GM12878 (cell line): ENCODE results near the gene ARHGEF1. TPM values are rescaled to one million over a fixed set of nuclear protein-coding genes. Genes with fewer than 3 reads are reported as not detected.

Source experiments
- ATAC-seq: fragments of 200-7000 bp; cut with Tn5 transposase; 3 replicates; pipeline ENCODE4 v1.9.1; 2020; ENCODE audit warnings: mild to moderate bottlenecking, moderate library complexity
- BruUV-seq: library from RNA; stranded (reverse); fragments of 400-500 nt; replicated peaks from 2 replicates; lab custom pipeline; 2021; lab: Mats Ljungman, UMichigan
- CTCF ChIA-PET: fragments of 300-600 bp; sonication (Branson Sonifier 250); formaldehyde crosslinking; extraction: SDS; loops from one replicate; lab custom pipeline; 2021; ENCODE audit warnings: inconsistent platforms; lab: Yijun Ruan, JAX
- POLR2A ChIA-PET: fragments of 350-600 bp; formaldehyde crosslinking; extraction: SDS; loops from one replicate; lab custom pipeline; 2021; ENCODE audit warnings: inconsistent platforms; lab: Charles Lee
- RAD21 ChIA-PET: fragments of 300-600 bp; sonication (Branson Sonifier 250); formaldehyde crosslinking; loops from one replicate; lab custom pipeline; 2023; ENCODE audit warnings: antibody characterized with exemption; ENCODE audit not compliant: unreplicated experiment; lab: Charles Lee
- SMC1A ChIA-PET: fragments of 300-600 bp; sonication (Branson Sonifier 250); formaldehyde crosslinking; loops from one replicate; lab custom pipeline; 2023; ENCODE audit not compliant: unreplicated experiment, uncharacterized antibody; lab: Charles Lee
- DNase-seq: peaks from one replicate; pipeline ENCODE4 v3.0.0-alpha.2; 2011; ENCODE audit warnings: low read depth, low spot score
- FAIRE-seq: peaks from 3 replicates; lab custom pipeline; 2011; peaks lifted over from hg19 to GRCh38; lab: Jason Lieb, UNC
- H2AFZ ChIP-seq: 2 replicates; pipeline ENCODE4 v1.6.0; 2011; ENCODE audit warnings: low read depth, low read length, control low read depth; ENCODE audit not compliant: control insufficient read depth
- H3K27ac ChIP-seq: 2 replicates; pipeline ENCODE4 v1.5.1; 2011; ENCODE audit warnings: control low read depth; ENCODE audit not compliant: control insufficient read depth, insufficient read depth
- H3K27me3 ChIP-seq, 2 experiments: replicated peaks in 1 of 2; 2 replicates each; pipeline versions ENCODE4 v1.6.0 to v1.6.1; 2011; ENCODE audit warnings: low read length in 1 of 2; ENCODE audit not compliant: control insufficient read depth in 2 of 2, insufficient read depth in 2 of 2
- H3K36me3 ChIP-seq, 2 experiments: 2 replicates each; pipeline ENCODE4 v1.5.1; 2011; ENCODE audit warnings: low read length in 1 of 2; ENCODE audit not compliant: control insufficient read depth in 2 of 2, insufficient read depth in 2 of 2
- H3K4me1 ChIP-seq: 2 replicates; pipeline ENCODE4 v1.6.1; 2011; ENCODE audit warnings: mild to moderate bottlenecking, low read length, moderate library complexity, mixed read lengths; ENCODE audit not compliant: control insufficient read depth, insufficient read depth
- H3K4me2 ChIP-seq: 2 replicates; pipeline ENCODE4 v1.6.0; 2011; ENCODE audit warnings: control low read depth; ENCODE audit not compliant: control insufficient read depth, insufficient read depth
- H3K4me3 ChIP-seq: fragments of 200-600 bp; sonication (generic); 2 replicates; pipeline ENCODE4 v1.5.1; 2016
- H3K79me2 ChIP-seq: 2 replicates; pipeline ENCODE4 v1.6.0; 2011; ENCODE audit warnings: low read length; ENCODE audit not compliant: control insufficient read depth, insufficient read depth
- H3K9ac ChIP-seq: 2 replicates; pipeline ENCODE4 v1.8.0; 2011; ENCODE audit warnings: low read length, control low read depth, mixed read lengths; ENCODE audit not compliant: control insufficient read depth, insufficient read depth
- H3K9me3 ChIP-seq: replicated peaks from 3 replicates; pipeline ENCODE4 v1.5.1; 2011; ENCODE audit warnings: mild to moderate bottlenecking, low read length; ENCODE audit not compliant: control insufficient read depth, insufficient read depth
- H4K20me1 ChIP-seq: 2 replicates; pipeline ENCODE4 v1.6.0; 2011; ENCODE audit not compliant: control insufficient read depth, insufficient read depth
- BCLAF1 ChIP-seq: fragments of 450-650 bp; IDR thresholded peaks from 2 replicates; pipeline ENCODE4 v1.6.1; 2017; ENCODE audit warnings: antibody characterized with exemption, mild to moderate bottlenecking, moderate library complexity
- EZH2 ChIP-seq: IDR thresholded peaks from 2 replicates; pipeline ENCODE4 v1.6.1; 2012; ENCODE audit warnings: low read depth, mild to moderate bottlenecking, control low read depth, inconsistent platforms, low read length, borderline replicate concordance; ENCODE audit not compliant: control insufficient read depth
- PML ChIP-seq: IDR thresholded peaks from 2 replicates; pipeline ENCODE4 v1.6.1; 2012; ENCODE audit warnings: low read length, inconsistent platforms
- POLR2AphosphoS5 ChIP-seq: IDR thresholded peaks from 2 replicates; pipeline ENCODE4 v1.6.1; 2011; ENCODE audit warnings: mild to moderate bottlenecking, low read length, inconsistent platforms
- SIN3A ChIP-seq: IDR thresholded peaks from 2 replicates; pipeline ENCODE4 v1.6.1; 2012; ENCODE audit warnings: low read depth, low read length, improper control_type of control experiment
- WGBS: methylation state at CpG from one replicate; pipeline ENCODE4 v1.1.6; 2016; ENCODE audit warnings: low lambda C conversion rate; ENCODE audit not compliant: insufficient replicate concordance, insufficient coverage; ENCODE audit errors: missing lambda C conversion rate; 5-methylcytosine and 5-hydroxymethylcytosine counted together
- in situ Hi-C: fragments of 300-500 bp; cut with MboI; formaldehyde crosslinking; loops from 9 replicates; pipeline ENCODE4 v1.14.3; 2018; ENCODE audit warnings: mixed read lengths
- intact Hi-C: fragments of 100-400 bp; cut with micrococcal nuclease; formaldehyde crosslinking; loops from one replicate; pipeline ENCODE4 v1.14.2; 2022; ENCODE audit not compliant: unreplicated experiment
- polyA plus RNA-seq, 11 experiments: library from polyadenylated mRNA; depleted of rRNA in 4 of 11; unstranded in 6 of 11; stranded (reverse) in 5 of 11; fragments of >200 nt; fragmentation: Nextera tagmentation in 4 of 11; fragmentation: Illumina TruSeq in 1 of 11; extraction: Ambion mirVana in 4 of 11; extraction: Trizol in 1 of 11; gene quantifications; 1 replicate in 1 of 11; 2 replicates in 10 of 11; pipeline versions ENCODE4 v1.2.1 to v1.2.3, GENCODE V29; 2011 to 2016; ENCODE audit warnings: inconsistent platforms in 2 of 11, missing spikeins in 2 of 11, low read depth in 1 of 11
- total RNA-seq, 4 experiments: library from RNA; depleted of rRNA in 3 of 4; stranded (reverse); fragments of >200 nt in 3 of 4; fragmentation: Illumina TruSeq in 1 of 4; extraction: Trizol in 1 of 4; gene quantifications; 2 replicates each; pipeline versions ENCODE4 v1.2.1 to v1.2.3, GENCODE V29; 2013 to 2021

ARHGEF1 gene
- total and polyA plus RNA-seq, 10 of the 15 experiments (the other 5 are each of a cell fraction or from before 2014, with no cell fraction given): 1.2 to 207 (median 53.9) TPM

DNA sequence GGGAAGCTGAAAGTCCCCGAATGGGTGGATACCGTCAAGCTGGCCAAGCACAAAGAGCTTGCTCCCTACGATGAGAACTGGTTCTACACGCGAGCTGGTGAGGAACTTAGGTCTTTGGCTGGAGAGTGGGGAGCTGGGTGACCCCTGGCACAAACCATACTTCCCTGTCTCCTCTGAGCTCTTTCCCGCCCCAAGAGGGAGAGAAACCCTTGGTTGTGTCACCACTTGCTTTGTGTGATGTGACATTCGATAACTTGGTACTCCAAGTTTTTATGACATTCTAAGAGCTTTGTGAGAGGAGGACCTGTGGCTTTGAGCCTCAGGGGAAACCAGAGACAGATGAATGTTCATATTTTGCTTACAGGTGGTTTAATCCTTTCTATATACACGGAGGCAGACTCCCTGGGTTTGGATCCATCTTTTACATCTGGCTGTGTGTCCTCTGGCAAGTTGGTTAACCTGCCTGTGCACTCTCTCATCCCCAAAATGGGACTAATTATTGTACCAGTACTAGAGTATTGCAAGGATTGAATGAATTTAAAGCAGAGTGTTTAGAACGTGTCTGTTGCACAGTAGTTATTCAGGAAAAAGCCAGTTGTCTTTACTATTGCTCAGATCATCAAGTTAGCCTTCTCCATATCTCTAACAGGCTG lies 21.7 kb upstream of the ARHGEF1 start:
- intact Hi-C loops (no loop called here), in situ Hi-C loops (no loop called here)
- H3K4me1 ChIP-seq: peaks cover 30% of the 10 kb centered on the region
- ChIA-PET CTCF (interaction anchor here (1.3 to 4.6 kb wide), 8 partner anchors 13 to 97 kb away, joined by 3 to 85 read pairs (median 26); partner anchors contain the start of genes CD79A and RABAC1), RAD21 (interaction anchor here (1.2 to 4.4 kb wide), 6 partner anchors 11 to 91 kb away, joined by 3 to 57 read pairs (median 18); partner anchors contain the start of genes CD79A and ERFL), SMC1A (interaction anchor here (0.8 to 4.9 kb wide), 8 partner anchors 7 to 91 kb away, joined by 3 to 47 read pairs (median 16); partner anchors contain the start of gene CD79A), POLR2A (interaction anchor here (0.5 to 4.3 kb wide), 6 partner anchors 10 to 97 kb away, joined by 5 to 46 read pairs (median 20); partner anchors contain the start of genes CD79A and RABAC1)
- TF ChIP-seq BCLAF1 (no peak), POLR2AphosphoS5 (0 out of 2 replicates have a peak, but pooled peaks have one; percentile 12), EZH2 (no peak), SIN3A (0 out of 2 replicates have a peak, but pooled peaks have one; percentile 24), PML (peak; percentile 32; the same call in 1 of the 2 replicates)
- no peaks in the 10 kb centered on the region for H3K9me3 ChIP-seq
- H3K4me3 ChIP-seq: peak overlapping the region; percentile 94
- ATAC-seq (no peak), FAIRE-seq (no peak), DNase-seq (no peak)
- peak overlapping the region; percentile 100 for H3K9ac ChIP-seq
- H4K20me1 ChIP-seq: peaks cover 17% of the 10 kb centered on the region
- no peaks in the 10 kb centered on the region for H3K27me3 ChIP-seq
- peaks cover 60% of the 10 kb centered on the region for H3K79me2 ChIP-seq
- H3K4me2 ChIP-seq: peak overlapping the region; percentile 84
- BruUV-seq: TSS peak; percentile 57
- no peak overlapping the region for H2AFZ ChIP-seq
- H3K27ac ChIP-seq: peak overlapping the region; percentile 98
- WGBS: 2% methylated on average over 9 of the region's 9 CpGs
- peaks cover 26 to 28% of the 10 kb centered on the region in 2 experiments for H3K36me3 ChIP-seq
